ENCODE results near the gene RAI14.

GRCh38 chr5:34680896-34681295 is 24.8 kb downstream of the RAI14 start:
- TF ChIP-seq TAF1 (IDR thresholded peaks at IDR 0.05; ENCODE audit: borderline replicate concordance, insufficient read depth, low read length) (no peak), POLR2AphosphoS5 (IDR thresholded peaks at IDR 0.05; ENCODE audit: low read depth, low read length) (no peak), REST (IDR thresholded peaks at IDR 0.05; ENCODE audit: insufficient read depth in 1 of 2, low read depth in 2 of 2, low read length in 2 of 2) (no peak), SIN3A (IDR thresholded peaks at IDR 0.05; ENCODE audit: borderline replicate concordance, insufficient read depth, low read length) (no peak)

Measured in PFSK-1 (cell line).